Endodermal cell (in vitro differentiated cells): ENCODE data around the gene KCNA10. TPM values are rescaled to one million over a fixed set of nuclear protein-coding genes. Genes with fewer than 3 reads are reported as not detected.

ENCODE experiments used
- DNase-seq: peaks from one replicate; pipeline ENCODE4 v3.0.0-alpha.2; 2017
- H3K27ac ChIP-seq: 2 replicates; pipeline ENCODE4 v1.5.1; 2013; ENCODE audit warnings: mild to moderate bottlenecking, low read depth, low read length, moderate library complexity
- H3K27me3 ChIP-seq: 2 replicates; pipeline ENCODE4 v1.6.1; 2013; ENCODE audit warnings: mild to moderate bottlenecking, low read length, moderate library complexity; ENCODE audit not compliant: insufficient read depth, control insufficient read depth, poor library complexity, severe bottlenecking
- H3K36me3 ChIP-seq: 2 replicates; pipeline ENCODE4 v1.7.0; 2013; ENCODE audit warnings: mild to moderate bottlenecking, low read length, moderate library complexity; ENCODE audit not compliant: control insufficient read depth, insufficient read depth
- H3K4me1 ChIP-seq: one replicate; pipeline ENCODE4 v1.7.0; 2013; ENCODE audit warnings: low read length; ENCODE audit not compliant: control insufficient read depth, insufficient read depth
- H3K4me3 ChIP-seq: 2 replicates; pipeline ENCODE4 v1.5.1; 2013; ENCODE audit warnings: mild to moderate bottlenecking, low read length, moderate library complexity
- H3K9ac ChIP-seq: 2 replicates; pipeline ENCODE4 v1.6.1; 2013; ENCODE audit warnings: mild to moderate bottlenecking, low read length, moderate library complexity; ENCODE audit not compliant: poor library complexity, severe bottlenecking; ENCODE audit errors: extremely low read depth
- H3K9me3 ChIP-seq: 2 replicates; pipeline ENCODE4 v1.6.1; 2013; ENCODE audit warnings: mild to moderate bottlenecking, low read length, moderate library complexity; ENCODE audit not compliant: control insufficient read depth
- H3K27ac Mint-ChIP-seq: 2 replicates; pipeline ENCODE4 v1.8.0; 2020; ENCODE audit warnings: mixed read lengths
- H3K27me3 Mint-ChIP-seq: 2 replicates; pipeline ENCODE4 v1.8.0; 2021; ENCODE audit warnings: mild to moderate bottlenecking, mixed read lengths; ENCODE audit not compliant: insufficient read depth
- H3K36me3 Mint-ChIP-seq: 2 replicates; pipeline ENCODE4 v1.8.0; 2020; ENCODE audit warnings: low read depth, mixed read lengths
- H3K4me1 Mint-ChIP-seq: 2 replicates; pipeline ENCODE4 v1.8.0; 2020; ENCODE audit warnings: mixed read lengths
- H3K4me3 Mint-ChIP-seq: 2 replicates; pipeline ENCODE4 v1.8.0; 2020; ENCODE audit warnings: mild to moderate bottlenecking, moderate library complexity, mixed read lengths
- H3K9me3 Mint-ChIP-seq: 2 replicates; pipeline ENCODE4 v1.8.0; 2020; ENCODE audit warnings: mild to moderate bottlenecking, mixed read lengths
- WGBS, 2 experiments: methylation state at CpG; one replicate each; pipeline versions ENCODE4 v1.1.5 to v1.1.7; 2013; ENCODE audit warnings: missing lambda C conversion rate in 2 of 2, mixed read lengths in 1 of 2; ENCODE audit not compliant: insufficient coverage in 1 of 2, insufficient read length in 1 of 2; 5-methylcytosine and 5-hydroxymethylcytosine counted together
- total RNA-seq, 2 donors: library from RNA; stranded (reverse); fragmentation: NEBNext Ultra II Directional in 1 of 2; extraction: Animal tissue kit (Norgen Biotek cat#: 25700) in 1 of 2; gene quantifications; 2 replicates in 1 of 2; 3 replicates in 1 of 2; pipeline ENCODE4 v1.2.1, GENCODE V29; 2021
- TF ChIP-seq, protein P1 (sequence below): fragments of 200-600 bp; sonication (generic); conservative IDR thresholded peaks from 2 replicates; pipeline ENCODE4 v1.5.0; 2021; ENCODE audit warnings: antibody characterized with exemption, mild to moderate bottlenecking

KCNA10 gene
- total RNA-seq, 2 donors from 2014 or later: not detected

DNA sequence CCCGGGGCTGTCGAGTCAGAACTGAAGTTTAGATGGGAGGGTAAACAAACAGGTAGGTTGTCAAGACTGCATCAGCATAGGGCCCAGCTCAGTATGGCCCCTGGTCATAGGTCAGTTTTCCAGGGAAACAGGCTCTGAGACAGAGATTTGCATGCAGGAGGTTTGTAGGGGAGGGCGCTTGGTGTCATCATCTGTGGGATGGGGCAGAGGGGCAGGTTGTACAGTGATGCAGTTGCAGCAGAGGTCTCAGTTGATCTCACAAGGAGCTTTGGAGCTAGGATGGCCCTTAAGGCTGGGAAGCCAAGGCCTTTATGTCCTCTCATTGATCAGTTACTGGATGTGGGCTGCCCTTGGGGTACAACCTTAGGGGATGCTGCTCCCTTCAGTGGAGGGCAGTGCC, 38.5 kb upstream of the KCNA10 start:
- Mint-ChIP-seq H3K36me3 (no peaks in the 10 kb centered on the region), H3K9me3 (no peaks in the 10 kb centered on the region), H3K4me3 (no peak overlapping the region), H3K4me1 (no peaks in the 10 kb centered on the region), H3K27me3 (peaks cover 71% of the 10 kb centered on the region), H3K27ac (no peak overlapping the region)
- Histone ChIP-seq H3K9me3 (no peaks in the 10 kb centered on the region), H3K4me1 (no peaks in the 10 kb centered on the region), H3K27ac (no peak overlapping the region), H3K27me3 (peaks cover 61% of the 10 kb centered on the region), H3K4me3 (no peak overlapping the region), H3K36me3 (no peaks in the 10 kb centered on the region), H3K9ac (no peak overlapping the region)
- WGBS, 2 experiments: 90 to 100% methylated on average over 3 of the region's 3 CpGs
- TF ChIP-seq, protein P1, sequence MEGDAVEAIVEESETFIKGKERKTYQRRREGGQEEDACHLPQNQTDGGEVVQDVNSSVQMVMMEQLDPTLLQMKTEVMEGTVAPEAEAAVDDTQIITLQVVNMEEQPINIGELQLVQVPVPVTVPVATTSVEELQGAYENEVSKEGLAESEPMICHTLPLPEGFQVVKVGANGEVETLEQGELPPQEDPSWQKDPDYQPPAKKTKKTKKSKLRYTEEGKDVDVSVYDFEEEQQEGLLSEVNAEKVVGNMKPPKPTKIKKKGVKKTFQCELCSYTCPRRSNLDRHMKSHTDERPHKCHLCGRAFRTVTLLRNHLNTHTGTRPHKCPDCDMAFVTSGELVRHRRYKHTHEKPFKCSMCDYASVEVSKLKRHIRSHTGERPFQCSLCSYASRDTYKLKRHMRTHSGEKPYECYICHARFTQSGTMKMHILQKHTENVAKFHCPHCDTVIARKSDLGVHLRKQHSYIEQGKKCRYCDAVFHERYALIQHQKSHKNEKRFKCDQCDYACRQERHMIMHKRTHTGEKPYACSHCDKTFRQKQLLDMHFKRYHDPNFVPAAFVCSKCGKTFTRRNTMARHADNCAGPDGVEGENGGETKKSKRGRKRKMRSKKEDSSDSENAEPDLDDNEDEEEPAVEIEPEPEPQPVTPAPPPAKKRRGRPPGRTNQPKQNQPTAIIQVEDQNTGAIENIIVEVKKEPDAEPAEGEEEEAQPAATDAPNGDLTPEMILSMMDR: no peak
- DNase-seq: peak; percentile 13

DNA sequence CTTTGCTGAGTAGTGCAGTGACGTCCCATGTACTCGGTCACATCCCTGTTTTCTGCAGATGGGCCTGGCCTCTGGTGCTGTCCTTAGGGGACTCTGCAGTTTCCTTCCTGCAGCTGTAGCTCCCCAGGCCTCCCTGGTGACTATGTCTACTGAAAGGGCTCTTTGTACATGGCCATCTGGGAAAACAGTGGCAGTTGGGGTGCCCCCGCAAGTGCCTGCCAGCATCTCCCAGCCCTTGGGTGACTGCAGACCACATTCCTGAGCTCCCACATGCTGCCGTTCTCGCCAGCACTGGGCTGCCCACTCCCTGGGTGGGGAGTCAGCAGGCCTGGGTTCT, 37.5 kb upstream of the KCNA10 start:
- H3K27ac ChIP-seq: no peak overlapping the region
- no peaks in the 10 kb centered on the region for H3K4me1 ChIP-seq
- no peak overlapping the region for H3K4me3 Mint-ChIP-seq
- peaks cover 72% of the 10 kb centered on the region for H3K27me3 ChIP-seq
- no peaks in the 10 kb centered on the region for H3K4me1 Mint-ChIP-seq
- peaks cover 78% of the 10 kb centered on the region for H3K27me3 Mint-ChIP-seq
- H3K27ac Mint-ChIP-seq: no peak overlapping the region
- no peaks in the 10 kb centered on the region for H3K9me3 ChIP-seq
- H3K36me3 Mint-ChIP-seq: no peaks in the 10 kb centered on the region
- H3K36me3 ChIP-seq: no peaks in the 10 kb centered on the region
- DNase-seq: peak; percentile 55
- TF ChIP-seq, protein P1: no peak
- no peak overlapping the region for H3K9ac ChIP-seq
- H3K4me3 ChIP-seq: no peak overlapping the region
- no peaks in the 10 kb centered on the region for H3K9me3 Mint-ChIP-seq
- WGBS, 2 experiments: 86 to 90% methylated on average over 5 of the region's 5 CpGs

DNA sequence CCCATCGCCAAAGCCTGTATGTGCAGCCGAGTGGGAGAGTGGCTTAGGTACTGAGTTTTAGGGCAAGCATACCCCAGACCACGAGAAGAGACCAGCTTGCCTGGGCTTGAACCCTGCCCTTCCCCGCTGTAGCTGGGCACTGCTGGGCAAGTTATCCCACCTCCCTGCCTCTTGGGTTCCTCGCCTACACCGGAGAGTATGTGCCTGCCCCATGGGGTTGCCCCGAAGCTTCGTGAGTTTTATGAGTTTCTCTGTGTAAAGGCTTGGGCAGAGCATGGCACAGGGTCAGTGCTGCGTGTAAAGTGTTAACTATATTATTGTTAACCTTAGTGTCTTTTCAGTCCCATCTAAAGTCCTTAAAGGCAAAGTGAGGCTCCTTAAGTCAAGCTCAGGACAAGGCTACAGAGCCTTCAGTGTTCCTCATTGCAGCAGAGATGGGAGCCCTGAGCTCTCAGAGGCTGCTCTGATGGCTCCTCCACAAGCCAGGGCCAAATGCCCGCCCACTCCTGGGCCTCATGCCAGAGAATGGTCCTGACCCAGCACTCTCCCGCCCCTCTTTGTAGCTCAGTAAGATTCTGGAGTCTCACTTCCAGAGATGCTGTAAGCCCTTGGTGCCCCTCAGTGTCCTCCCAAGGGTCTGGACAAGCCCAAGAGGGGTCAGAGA, 37.0 kb upstream of the KCNA10 start:
- H3K36me3 ChIP-seq: no peaks in the 10 kb centered on the region
- peak overlapping the region; percentile 53 for H3K4me3 ChIP-seq
- H3K27me3 ChIP-seq: peaks cover 77% of the 10 kb centered on the region
- no peak overlapping the region for H3K27ac ChIP-seq
- H3K4me1 ChIP-seq: no peaks in the 10 kb centered on the region
- Mint-ChIP-seq H3K36me3 (no peaks in the 10 kb centered on the region), H3K4me1 (no peaks in the 10 kb centered on the region), H3K27ac (no peak overlapping the region), H3K27me3 (peaks cover 81% of the 10 kb centered on the region), H3K9me3 (no peaks in the 10 kb centered on the region), H3K4me3 (peak overlapping the region; percentile 36)
- DNase-seq: no peak
- TF ChIP-seq, protein P1: no peak
- H3K9me3 ChIP-seq: no peaks in the 10 kb centered on the region
- no peak overlapping the region for H3K9ac ChIP-seq
- 71 to 75% methylated on average over 5 to 11 of the region's 11 CpGs for WGBS, 2 experiments
